Anterior cingulate cortex (tissue), 58 donors: ENCODE data around the gene DPYSL4.

ENCODE experiments used
- DNase-seq, 58 donors: peaks; one replicate each; lab custom pipeline; 2025; lab: John Stamatoyannopoulos, UW

The DPYSL4 gene

DNA sequence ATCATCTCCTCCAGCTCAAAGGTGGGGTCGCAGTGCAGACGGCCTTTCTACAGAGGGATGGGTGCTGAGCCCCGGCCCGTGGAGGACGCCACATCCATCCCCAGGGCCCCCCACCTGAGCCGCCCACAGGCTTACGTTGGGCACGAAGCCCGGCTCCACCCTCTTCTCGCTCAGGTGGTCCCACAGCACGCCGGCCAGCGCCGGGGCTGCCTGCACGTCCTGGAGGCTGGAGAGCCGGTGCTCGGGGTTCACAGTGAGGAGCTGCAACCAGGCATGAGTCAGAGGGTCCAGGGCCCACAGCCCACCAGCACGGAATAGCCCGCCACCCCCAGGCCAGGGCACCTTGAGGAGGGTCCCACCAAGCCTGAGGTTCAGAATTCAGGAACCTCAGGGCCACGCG lies 36.0 kb downstream of the DPYSL4 start:
- DNase-seq = no peak

DNA sequence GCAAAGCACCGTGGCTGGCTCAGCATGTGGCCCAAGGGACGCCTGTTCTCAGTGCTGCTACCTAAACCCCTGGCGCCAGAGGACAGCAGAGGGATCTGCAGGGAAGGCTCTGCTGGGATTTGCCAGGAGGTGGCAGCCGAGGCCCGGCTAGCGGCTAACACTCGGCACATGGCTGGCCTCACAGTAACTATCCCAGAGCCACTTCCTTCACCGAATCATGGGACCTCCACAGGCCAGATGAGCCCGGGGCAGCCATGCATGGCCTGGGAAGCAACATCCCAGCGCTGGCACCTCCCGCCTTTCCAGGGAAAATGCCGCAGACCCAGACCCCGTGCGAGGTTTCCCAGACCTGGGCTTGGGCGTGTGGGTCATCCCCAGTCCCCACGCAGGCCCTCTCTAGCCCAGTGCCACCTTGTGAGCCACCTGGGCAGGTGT lies 36.4 kb downstream of the DPYSL4 start:
- peak in 56 of 58 donors; percentile 18 to 90 (median 60) for DNase-seq

DNA sequence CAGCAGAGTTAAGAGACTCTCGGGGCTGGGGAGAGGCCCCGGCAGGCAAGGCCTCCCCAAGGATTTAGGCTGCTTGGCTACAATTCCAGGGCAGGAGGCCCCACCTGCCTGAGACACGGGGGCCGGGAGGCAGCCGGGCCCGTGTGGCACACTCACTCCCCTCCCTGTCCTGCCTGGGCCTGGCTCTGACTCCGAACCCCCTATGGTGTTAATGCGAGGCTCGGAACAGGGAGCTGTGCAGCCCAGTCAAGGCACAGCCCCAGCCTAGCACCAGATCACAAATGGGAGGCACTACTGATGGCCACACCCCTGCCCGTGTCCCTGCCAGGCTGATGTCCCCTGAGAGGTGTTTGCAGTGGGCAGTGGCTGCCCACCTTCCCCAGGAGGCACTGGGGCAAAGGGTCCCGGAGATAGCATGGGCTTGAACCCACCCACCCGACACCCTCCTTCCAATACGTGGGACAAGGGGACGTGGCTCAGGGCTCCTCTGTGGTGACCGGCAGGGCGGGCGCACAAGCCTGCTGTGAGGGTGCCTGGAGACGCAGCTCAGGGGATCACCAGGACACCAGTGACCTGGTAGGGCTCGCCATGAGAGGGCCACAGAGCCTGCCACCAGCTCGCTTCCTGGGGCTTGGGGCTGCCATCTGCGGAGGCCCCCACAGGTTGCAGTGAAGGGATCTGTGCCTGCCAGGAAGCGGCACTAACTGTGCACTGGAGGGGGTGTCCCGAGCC lies 37.0 kb downstream of the DPYSL4 start:
- DNase-seq = no peak

DNA sequence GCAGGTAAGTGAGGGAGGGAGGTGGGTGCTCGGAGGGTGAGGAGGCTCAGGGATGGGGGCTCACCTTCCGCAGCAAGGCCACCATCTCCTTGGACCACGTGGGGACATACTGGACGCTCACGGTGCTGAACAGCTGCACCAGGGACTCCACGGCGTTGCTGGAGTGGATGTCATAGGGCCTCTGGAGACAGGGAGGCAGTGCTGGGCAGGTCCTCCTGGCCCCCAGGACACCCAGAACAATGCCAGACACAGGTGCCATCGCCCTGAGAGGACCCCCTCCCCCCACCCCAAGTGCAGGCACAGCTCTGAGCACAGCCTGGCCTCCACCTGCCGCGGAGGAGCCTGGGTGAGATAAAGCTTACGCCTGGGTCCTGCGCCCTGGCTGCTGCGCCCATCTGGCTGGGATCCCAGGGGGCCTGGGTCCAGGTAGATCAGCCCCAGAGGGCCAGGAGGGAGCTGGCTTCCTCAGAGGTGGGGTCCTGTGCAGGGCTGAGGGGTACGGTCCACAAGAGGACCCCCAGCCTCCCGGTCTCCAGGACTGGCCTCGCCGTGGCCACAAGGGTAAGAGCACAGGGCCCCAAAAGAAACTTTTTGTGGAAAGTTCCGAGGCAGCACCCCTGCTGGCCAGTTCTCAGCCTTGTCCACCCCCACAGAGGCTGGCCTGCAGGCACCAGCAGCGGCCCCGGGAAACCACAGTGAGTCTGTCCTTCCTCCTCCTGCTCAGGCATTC lies 37.8 kb downstream of the DPYSL4 start:
- DNase-seq = no peak

DNA sequence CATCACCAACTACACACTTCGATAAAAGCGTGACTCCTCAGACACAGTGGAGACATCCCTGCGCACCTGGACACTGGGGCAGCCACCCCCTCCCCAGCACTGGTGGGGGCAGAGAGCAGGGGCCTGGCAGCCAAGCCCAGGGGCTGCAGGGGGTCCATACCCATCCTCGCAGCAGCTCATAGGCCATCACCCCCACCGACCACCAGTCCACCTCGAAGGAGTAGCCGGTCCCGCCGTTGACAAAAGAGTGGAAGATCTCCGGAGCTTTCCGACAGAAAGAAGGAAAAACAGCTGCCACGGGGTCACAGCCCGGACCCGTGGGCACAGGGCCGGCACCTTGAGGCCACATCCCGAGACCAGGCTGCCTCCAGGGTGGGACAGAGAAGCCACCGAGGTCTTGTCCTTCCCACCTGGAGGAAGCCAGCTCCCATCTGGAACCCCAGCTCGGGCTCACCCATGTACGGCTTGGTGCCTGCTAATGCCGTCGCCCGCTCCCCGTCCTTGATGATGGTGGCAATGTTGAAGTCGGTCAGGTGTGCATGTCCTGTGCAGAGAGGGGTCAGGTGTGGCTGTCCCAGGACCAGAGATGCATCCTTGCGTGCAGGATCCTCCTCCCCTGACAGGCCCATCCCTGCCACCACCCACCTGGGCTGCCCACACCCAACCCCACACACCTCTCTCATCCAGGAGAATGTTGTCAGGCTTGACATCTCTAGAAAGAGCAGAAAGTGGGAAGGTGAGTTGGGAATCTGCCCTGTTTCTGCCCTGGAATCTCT lies 38.5 kb downstream of the DPYSL4 start:
- no peak for DNase-seq

DNA sequence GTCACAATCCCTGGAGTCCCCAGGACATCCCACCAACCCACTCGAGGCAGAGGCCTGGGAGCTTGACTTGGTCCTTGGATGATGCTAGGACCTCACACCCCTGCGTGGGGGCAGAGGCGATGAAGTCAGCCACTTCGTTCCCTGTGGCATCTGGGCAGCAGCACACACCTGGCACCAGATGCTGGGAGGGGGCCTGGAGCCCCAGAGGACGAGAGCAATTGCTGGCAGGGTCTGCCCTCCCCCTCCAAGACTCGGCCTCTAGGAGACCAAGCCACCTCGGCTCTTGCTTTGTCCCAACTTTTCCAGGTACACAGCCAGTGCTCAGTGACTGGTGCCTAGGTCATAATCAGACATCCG lies 39.1 kb downstream of the DPYSL4 start:
- no peak for DNase-seq

DNA sequence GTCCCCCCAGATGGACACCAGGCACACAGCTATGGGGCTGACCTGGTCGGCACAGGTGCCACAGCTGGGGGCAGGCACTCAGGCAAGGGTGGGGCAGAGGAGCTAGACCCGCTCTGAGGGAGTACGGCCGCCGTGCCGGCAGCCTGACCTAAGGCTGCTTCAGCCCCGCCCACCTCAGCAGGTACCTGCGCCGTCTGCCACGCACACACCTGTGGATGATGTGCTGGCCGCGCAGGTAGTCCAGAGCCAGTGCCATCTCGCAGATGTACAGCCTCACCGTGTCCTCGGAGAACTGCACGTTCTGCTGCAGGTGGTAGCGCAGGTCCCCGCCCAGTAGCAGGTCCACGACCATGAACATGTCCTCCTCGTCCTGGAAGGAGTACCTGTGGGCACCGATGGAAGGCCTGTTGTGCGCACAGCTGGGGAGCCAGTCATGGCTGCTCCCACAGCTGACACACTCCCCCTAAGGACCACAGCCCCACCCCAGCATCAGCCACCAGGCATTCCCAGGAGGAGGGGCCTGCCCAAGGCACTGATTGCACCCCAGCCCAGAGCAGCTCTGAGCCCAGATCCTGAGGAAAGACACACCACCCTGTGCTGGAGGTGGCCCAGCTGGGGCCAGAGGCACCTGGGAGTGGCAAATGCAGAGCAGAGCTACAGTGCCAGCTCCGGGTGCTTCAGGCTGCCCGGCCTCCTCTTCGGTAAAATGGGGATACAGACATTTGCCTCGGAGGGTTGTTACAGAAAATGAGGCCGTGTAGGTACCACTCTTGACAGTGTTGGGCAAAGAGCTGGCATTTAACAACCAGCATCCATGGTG lies 40.0 kb downstream of the DPYSL4 start:
- no peak for DNase-seq

DNA sequence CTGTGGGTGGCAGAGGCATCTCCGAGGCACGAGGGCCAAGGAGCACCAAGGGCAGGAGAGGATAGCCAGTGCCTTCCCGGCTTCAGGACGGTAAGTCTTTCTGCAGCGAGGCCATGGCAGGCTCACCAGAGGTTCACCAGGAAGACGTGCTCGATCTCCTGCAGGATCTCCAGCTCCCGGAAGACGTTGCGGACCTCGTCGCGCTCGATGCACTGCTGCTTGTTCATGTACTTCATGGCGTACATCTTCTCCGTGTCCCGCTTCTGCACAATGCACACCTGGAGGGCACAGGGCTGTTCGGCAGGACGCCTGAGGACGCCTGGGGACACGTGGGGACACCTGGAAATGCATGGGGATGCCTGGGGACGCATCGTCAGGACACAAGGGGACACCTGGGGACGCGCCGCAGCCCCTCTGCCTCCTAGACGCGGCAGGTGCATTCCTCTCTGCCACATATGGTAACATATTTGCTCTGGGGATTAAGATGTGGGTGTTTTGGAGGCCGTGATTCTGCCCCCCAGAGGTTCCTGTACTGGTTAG lies 41.2 kb downstream of the DPYSL4 start:
- no peak for DNase-seq

DNA sequence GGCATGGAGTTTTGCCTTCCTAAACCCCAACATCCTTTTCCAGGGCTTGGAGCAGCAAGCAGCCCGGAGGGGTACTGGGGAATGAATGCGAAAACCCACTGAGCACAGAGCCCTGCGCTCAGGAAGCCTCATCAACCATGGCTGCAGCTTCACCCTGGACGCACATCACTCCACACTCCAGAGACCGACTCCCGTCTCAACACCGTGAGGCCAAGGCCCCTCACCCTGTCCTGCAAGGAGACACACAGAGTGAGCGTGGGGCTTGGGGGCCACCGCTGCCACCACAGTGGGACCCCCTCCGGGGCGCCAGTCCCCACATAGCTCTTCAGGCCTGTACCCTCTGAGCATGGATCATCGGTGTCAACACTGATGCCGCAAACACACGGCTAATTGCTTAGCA lies 41.9 kb downstream of the DPYSL4 start:
- DNase-seq = no peak

DNA sequence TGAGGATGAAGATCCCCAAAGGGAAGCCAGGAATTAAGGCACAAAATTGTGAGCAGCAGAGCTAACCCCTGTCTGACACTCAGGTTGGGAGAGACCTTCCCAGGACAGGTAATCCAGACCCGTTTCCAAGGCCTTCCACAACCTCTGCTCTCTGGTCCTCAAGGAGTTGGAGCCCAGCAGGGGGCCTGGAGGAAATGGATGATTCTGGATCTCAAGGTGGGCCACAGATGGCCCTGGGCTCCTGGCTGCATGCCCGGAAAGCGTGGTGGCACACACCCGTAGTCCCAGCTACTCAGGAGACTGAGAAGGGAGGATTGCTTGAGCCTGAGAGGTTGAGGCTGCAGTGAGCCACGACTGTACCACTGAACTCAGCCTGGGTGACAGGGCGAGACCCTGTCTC lies 42.3 kb downstream of the DPYSL4 start:
- DNase-seq = no peak

DNA sequence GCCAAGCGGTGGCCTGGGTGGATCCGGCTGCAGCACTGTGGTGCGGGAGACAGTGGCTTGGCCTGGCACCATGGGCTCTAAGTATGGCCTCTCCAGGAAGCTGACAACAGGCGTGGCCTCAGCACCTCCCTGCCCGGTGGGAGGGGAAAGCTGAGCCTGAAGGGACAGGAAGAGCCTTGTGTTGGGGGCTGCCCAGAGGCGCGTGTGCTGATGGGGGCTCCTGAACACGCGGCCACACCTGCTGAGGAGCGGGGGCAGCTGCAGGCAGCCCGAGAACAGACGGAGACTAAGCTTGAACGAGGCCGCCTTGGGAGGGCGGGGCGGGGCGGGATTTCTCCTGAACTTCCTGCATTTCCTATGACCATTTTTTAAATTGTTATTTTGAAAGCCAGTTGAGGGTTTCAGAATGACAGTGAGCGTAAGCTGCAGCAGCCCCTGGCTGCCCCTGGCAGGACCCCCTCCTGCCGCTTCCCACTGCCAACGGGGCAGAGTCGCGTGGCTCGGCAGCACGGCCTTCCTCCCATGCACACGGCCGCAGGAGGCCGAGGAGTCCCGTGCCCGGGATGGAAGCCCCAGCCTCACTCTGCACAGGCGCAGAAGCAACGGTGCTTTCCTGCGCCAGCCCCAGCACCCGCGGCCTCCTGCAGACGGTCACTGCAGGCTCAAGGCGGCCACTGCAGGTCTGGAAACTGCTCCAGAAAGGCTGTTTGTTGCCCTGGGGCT lies 43.2 kb downstream of the DPYSL4 start:
- no peak for DNase-seq

DNA sequence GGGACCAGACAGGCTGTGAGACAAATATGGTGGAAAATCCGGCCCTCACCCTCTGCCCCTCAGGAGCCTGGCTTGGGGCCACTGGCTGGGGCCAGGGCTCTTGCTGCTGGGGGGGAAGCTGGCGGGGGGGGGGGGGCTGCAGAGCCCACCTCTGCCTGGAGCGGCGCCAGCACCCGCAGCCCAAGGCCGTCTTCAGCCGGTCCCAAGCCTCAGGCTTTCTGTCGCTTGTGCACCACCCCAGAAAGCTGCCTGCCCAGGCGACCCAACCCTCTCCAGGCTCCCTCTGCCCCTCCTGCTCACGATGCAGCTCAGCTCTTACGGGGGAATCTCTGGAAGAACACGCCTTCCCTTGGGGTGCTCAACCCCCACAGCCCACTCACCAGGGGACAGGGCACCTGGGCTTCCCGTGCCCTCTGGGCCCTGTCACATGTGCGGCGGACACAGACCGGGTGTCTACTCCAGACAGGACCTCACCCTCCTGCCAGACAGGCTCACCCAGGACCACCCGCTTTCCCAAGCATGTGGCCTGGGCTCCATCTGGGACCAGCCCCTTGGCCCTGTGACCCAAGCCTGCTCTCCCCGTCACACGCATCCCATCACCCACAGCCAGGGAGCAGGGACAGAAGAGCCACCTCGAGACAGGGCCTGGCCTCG lies 43.9 kb downstream of the DPYSL4 start:
- DNase-seq = no peak

DNA sequence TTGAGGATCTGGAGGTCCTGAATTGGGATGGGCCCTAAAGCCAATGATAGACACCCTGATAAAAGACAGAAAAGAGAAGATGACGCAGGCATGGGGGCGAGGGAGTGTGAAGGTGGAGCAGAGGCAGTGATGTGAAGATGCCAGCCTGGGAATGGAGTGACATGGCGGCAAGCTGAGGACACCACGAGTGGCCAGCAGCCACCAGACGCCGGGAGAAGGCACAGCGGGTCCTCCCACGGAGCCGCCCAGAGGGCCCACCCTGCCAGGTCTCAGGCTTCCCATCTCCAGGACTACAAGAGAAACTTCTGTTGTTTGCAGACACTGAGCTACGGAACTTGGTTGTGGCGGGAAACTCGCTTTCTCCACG lies 44.9 kb downstream of the DPYSL4 start:
- no peak for DNase-seq

DNA sequence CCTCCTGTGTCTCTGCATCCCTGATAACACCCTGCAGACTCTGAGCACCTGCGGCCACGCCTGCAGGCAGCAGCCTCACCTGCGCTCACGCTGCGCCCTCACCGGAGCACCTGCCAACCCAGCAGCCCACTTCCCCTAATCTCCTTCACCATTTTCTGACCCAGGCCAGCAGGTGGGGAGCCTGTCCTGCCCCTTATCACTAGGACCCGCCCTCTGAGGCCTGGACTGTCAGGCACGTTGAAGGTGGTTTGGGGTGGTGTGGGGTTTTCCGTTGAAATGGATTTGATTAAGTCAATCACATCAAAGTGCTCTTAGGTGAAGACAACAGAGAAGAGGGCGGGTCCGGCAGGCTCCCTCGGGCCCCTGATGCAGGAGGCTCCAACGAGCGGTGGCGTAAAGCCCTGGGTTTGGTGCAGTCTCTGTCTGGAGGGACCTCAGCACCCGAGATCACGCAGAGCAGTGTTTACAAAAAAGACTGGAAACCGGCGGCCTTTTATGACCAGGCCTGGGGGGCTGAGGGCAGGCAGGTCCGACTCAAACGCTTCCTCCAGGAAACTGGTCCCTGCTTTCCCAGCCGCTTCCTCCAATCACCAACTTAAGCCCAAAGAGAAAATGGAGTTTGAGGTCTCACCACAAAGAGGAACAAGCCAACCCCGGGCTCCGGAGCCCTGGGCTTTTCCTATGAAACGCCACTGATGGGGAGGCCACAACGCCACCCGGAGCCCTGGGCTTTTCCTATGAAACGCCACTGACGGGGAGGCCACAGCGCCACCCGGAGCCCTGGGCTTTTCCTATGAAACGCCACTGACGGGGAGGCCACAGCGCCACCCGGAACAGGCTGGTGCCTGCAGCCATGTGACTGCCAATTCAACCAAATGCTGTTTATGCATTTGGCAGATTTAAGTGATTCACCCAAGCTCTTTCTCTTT lies 45.5 kb downstream of the DPYSL4 start:
- peak in 20 of 58 donors; percentile 12 to 58 (median 34) for DNase-seq

DNA sequence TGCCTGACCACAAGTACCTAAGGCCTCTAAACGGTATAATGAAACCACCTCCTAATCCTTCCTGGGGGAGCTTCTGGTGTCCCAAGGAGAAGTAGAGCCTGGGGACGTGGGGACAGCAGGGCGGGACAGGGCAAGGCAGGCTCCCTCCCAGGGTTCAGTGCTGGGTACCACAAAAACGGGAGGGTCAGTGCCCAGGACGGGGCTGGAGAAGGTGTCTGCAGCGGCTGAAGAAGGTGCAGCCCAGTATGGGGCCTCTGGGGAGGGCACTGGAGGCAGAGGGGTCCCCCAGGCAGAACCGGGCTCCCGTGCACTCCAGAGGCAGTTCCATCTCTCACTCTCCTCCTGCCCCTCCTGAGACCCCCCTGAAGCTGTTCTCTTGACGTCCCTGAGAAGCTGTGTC lies 46.2 kb downstream of the DPYSL4 start:
- DNase-seq = no peak

DNA sequence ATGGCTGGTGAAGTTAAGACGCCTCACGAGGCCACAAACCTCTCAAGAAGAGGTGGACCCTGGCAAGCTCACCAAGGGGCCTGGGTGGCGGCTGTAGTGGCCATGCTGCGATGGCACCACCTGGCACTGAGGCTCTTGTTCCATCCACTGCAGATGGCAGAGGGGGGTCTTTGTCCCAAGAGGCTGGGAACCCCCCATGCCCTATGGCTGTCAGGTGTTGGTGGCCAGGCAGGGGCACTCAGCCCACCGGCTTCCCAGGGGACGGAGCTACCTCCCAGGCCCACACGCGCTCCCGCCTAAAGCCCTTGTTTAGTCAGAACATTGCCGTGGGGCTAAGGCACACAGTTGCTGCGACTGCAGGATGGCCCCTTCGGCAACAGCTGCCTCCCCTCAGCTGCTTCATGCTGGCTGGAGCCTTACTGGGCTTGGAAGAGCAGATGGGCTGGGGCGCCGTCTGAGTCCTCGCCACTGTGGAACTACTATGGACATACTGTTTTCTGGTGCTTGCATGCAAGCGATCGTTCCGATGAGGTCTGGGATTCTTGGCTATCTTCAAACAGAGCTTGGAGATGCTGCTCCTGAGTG lies 46.8 kb downstream of the DPYSL4 start:
- DNase-seq = no peak

DNA sequence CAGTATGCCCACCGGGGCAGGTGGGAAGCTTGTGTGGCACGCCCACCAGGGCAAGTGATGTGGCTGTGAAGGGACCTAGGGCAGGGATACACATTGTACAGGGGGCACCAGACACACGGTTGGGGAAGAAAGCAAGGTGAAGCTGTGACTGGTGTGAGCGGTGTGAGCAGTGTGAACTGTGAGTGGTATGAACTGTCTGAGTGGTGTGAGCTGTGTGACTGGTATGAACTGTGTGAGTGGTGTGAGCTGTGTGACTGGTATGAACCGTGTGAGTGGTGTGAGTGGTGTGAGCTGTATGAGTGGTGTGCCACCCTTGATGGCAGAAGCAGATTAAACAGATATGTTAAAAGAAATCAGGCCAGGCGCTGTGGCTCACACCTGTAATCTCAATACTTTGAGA lies 48.1 kb downstream of the DPYSL4 start:
- DNase-seq = no peak

DNA sequence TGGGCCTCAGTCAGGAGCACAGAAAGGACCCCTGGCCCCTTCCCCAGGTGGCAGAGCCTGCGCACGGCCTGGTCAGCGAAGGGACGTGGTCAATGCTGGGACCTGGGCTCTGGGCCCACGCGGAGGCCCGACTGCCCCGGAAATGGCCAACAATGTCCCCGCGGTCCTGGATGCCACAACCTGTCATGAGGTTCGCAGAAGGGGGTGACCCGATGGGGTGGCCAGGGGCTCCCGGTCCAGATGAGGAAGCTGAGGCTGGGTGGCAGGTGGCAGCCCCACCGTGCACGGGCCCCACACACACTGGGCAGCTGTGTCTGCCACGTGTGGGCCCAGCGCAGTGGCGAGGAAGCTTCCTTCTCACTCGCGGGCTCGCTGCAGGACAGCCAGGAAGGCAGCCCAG lies 49.4 kb downstream of the DPYSL4 start:
- no peak for DNase-seq
